Measurements from ENCODE around the gene LNPEP.

Gene LNPEP

GRCh38 chr5:97009921-97010320 is 74.0 kb downstream of the LNPEP start:
- Histone ChIP-seq H3K27ac (ENCODE audit: low read depth, low read length) (peak overlapping the region; percentile 62; the same call in 1 of the 2 replicates), H3K4me2 (ENCODE audit: low read length) (peak overlapping the region; percentile 57), H3K79me2 (ENCODE audit: control insufficient read depth, low read length) (no peaks in the 10 kb centered on the region), H3K4me1 (ENCODE audit: control insufficient read depth, low read length) (peaks cover 30% of the 10 kb centered on the region), H3K36me3 (ENCODE audit: control insufficient read depth, low read length) (peaks cover 56% of the 10 kb centered on the region), H3K27me3 (ENCODE audit: control insufficient read depth, low read length) (no peaks in the 10 kb centered on the region), H3F3A (ENCODE audit: control insufficient read depth, insufficient read depth) (peaks cover 6% of the 10 kb centered on the region), H3K4me3 (ENCODE audit: low read length) (peak overlapping the region; percentile 24; the same call in 1 of the 2 replicates), H4K20me1 (ENCODE audit: control insufficient read depth, insufficient read depth, low read depth, low read length) (0 out of 2 replicates have a peak, but pooled peaks cover 3% of the 10 kb centered on the region), H3K9me2 (replicated peaks; ENCODE audit: control insufficient read depth, low read length) (no peaks in the 10 kb centered on the region), H3K9me3 (ENCODE audit: control insufficient read depth, insufficient read depth, low read length) (no peaks in the 10 kb centered on the region)
- TF ChIP-seq EZH2phosphoT487 (IDR thresholded peaks at IDR 0.05; ENCODE audit: borderline replicate concordance, low read length) = no peak
- no peak for TF ChIP-seq CTCF (IDR thresholded peaks at IDR 0.05; ENCODE audit: low read depth, low read length, poor library complexity, severe bottlenecking)

DNA sequence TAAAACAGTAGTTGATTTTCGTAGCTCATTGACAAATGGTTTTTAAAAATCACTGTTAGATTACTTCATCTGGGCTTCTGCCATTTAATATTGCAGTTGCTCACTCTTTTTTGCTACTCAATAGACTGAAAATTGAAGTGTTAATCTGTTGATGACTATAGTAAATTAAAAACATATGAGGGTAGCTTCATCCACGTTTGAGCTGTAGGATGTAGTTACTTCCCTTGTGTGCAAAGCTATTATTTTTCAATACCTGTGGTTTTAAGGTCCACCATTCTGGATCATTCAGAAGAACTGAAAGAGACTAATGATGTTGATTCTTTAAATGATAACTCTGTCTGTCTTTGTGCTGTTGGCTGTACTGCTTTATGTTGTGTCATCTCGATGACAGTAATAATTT is 74.7 kb downstream of the LNPEP start:
- H3K9me3 ChIP-seq (ENCODE audit: control insufficient read depth, insufficient read depth, low read length) = no peaks in the 10 kb centered on the region
- peaks cover 57% of the 10 kb centered on the region for H3K36me3 ChIP-seq (ENCODE audit: control insufficient read depth, low read length)
- H4K20me1 ChIP-seq (ENCODE audit: control insufficient read depth, insufficient read depth, low read depth, low read length) = 0 out of 2 replicates have a peak, but pooled peaks cover 3% of the 10 kb centered on the region
- no peak overlapping the region for H3K4me2 ChIP-seq (ENCODE audit: low read length)
- peaks cover 30% of the 10 kb centered on the region for H3K4me1 ChIP-seq (ENCODE audit: control insufficient read depth, low read length)
- no peak overlapping the region for H3K4me3 ChIP-seq (ENCODE audit: low read length)
- no peaks in the 10 kb centered on the region for H3K79me2 ChIP-seq (ENCODE audit: control insufficient read depth, low read length)
- H3K27me3 ChIP-seq (ENCODE audit: control insufficient read depth, low read length) = no peaks in the 10 kb centered on the region
- peaks cover 6% of the 10 kb centered on the region for H3F3A ChIP-seq (ENCODE audit: control insufficient read depth, insufficient read depth)
- no peak overlapping the region for H3K27ac ChIP-seq (ENCODE audit: low read depth, low read length)
- TF ChIP-seq CTCF (IDR thresholded peaks at IDR 0.05; ENCODE audit: low read depth, low read length, poor library complexity, severe bottlenecking) (no peak), EZH2phosphoT487 (IDR thresholded peaks at IDR 0.05; ENCODE audit: borderline replicate concordance, low read length) (no peak)
- H3K9me2 ChIP-seq (replicated peaks; ENCODE audit: control insufficient read depth, low read length) = no peaks in the 10 kb centered on the region

GRCh38 chr5:97011567-97011966 is 75.7 kb downstream of the LNPEP start:
- H3K27ac ChIP-seq (ENCODE audit: low read depth, low read length) = no peak overlapping the region
- H3K36me3 ChIP-seq (ENCODE audit: control insufficient read depth, low read length) = peaks cover 61% of the 10 kb centered on the region
- H3K4me1 ChIP-seq (ENCODE audit: control insufficient read depth, low read length) = peaks cover 30% of the 10 kb centered on the region
- H3K4me3 ChIP-seq (ENCODE audit: low read length) = no peak overlapping the region
- H3K79me2 ChIP-seq (ENCODE audit: control insufficient read depth, low read length) = no peaks in the 10 kb centered on the region
- H3K9me3 ChIP-seq (ENCODE audit: control insufficient read depth, insufficient read depth, low read length) = no peaks in the 10 kb centered on the region
- H3F3A ChIP-seq (ENCODE audit: control insufficient read depth, insufficient read depth) = peaks cover 6% of the 10 kb centered on the region
- no peak overlapping the region for H3K4me2 ChIP-seq (ENCODE audit: low read length)
- H3K9me2 ChIP-seq (replicated peaks; ENCODE audit: control insufficient read depth, low read length) = no peaks in the 10 kb centered on the region
- no peaks in the 10 kb centered on the region for H3K27me3 ChIP-seq (ENCODE audit: control insufficient read depth, low read length)
- H4K20me1 ChIP-seq (ENCODE audit: control insufficient read depth, insufficient read depth, low read depth, low read length) = 0 out of 2 replicates have a peak, but pooled peaks cover 3% of the 10 kb centered on the region
- TF ChIP-seq EZH2phosphoT487 (IDR thresholded peaks at IDR 0.05; ENCODE audit: borderline replicate concordance, low read length) (no peak), CTCF (IDR thresholded peaks at IDR 0.05; ENCODE audit: low read depth, low read length, poor library complexity, severe bottlenecking) (no peak)
